Measurements from ENCODE around the gene MERTK.

The MERTK gene

DNA sequence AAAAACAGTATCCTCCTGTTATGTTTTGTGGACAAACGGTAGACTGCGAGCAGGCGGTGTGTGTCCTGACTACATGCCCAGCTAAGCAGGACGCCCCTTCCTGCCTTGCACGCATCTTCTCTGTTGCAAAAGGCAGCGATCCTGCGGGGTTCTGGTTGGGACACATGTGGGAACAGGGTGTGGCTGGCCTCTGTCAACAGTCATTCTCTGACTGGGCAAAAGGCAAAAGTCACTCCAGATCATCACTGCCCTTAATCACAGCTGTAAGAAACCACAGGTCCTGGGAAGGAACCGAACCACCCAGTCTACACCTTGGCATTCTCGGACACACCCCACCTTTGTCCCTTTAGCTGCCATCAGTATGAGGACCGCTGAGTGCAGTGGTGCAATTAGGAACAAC, 112.3 kb downstream of the MERTK start:
- TF ChIP-seq, protein P1, sequence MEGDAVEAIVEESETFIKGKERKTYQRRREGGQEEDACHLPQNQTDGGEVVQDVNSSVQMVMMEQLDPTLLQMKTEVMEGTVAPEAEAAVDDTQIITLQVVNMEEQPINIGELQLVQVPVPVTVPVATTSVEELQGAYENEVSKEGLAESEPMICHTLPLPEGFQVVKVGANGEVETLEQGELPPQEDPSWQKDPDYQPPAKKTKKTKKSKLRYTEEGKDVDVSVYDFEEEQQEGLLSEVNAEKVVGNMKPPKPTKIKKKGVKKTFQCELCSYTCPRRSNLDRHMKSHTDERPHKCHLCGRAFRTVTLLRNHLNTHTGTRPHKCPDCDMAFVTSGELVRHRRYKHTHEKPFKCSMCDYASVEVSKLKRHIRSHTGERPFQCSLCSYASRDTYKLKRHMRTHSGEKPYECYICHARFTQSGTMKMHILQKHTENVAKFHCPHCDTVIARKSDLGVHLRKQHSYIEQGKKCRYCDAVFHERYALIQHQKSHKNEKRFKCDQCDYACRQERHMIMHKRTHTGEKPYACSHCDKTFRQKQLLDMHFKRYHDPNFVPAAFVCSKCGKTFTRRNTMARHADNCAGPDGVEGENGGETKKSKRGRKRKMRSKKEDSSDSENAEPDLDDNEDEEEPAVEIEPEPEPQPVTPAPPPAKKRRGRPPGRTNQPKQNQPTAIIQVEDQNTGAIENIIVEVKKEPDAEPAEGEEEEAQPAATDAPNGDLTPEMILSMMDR (IDR thresholded peaks at IDR 0.05; ENCODE audit: control extremely low read depth, extremely low read depth, low read depth, missing control alignments), result no peak
- ChIA-PET CTCF (interaction anchor here (1.4 kb wide), 1 partner anchor 39 kb away, joined by 3 read pairs; no protein-coding TSS in a partner anchor), POLR2A (no interaction called here)
- DNase-seq (ENCODE audit: extremely low spot score), result no peak

DNA sequence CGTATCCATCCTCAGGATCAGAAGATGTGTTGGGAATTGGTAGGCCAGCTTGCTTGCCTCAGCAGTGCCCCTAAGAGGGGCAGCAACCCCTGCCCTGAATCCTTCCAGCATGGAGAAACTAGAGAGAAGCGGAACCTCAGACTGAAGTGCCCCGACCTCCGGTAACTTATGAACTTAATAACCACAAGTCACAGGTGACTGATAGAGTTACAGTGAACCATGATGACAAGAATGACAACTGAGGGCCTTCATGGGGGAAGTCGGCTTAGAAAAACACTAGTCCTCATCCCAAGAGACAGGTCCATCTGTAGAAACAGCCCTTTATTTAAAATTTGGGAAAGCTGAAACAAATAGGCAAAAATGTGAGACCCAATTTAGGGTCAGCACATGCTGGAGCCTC, 114.1 kb downstream of the MERTK start:
- ChIA-PET CTCF (no interaction called here), POLR2A (no interaction called here)
- TF ChIP-seq, protein P1 (IDR thresholded peaks at IDR 0.05; ENCODE audit: control extremely low read depth, extremely low read depth, low read depth, missing control alignments), result no peak
- no peak for DNase-seq (ENCODE audit: extremely low spot score)

- POLR2A ChIA-PET, result no interaction called here
- CTCF ChIA-PET, result no interaction called here
- TF ChIP-seq, protein P1 (IDR thresholded peaks at IDR 0.05; ENCODE audit: control extremely low read depth, extremely low read depth, low read depth, missing control alignments), result no peak
- DNase-seq (ENCODE audit: extremely low spot score), result no peak
Observed at GRCh38 chr2:112018846-112019245, 120.4 kb downstream of the MERTK start.

GRCh38 chr2:112019569-112019982, 121.2 kb downstream of the MERTK start:
- POLR2A ChIA-PET, result no interaction called here
- CTCF ChIA-PET, result no interaction called here
- no peak for DNase-seq (ENCODE audit: extremely low spot score)
- TF ChIP-seq, protein P1 (IDR thresholded peaks at IDR 0.05; ENCODE audit: control extremely low read depth, extremely low read depth, low read depth, missing control alignments), result no peak

GRCh38 chr2:112020561-112020960, 122.2 kb downstream of the MERTK start:
- TF ChIP-seq, protein P1 (IDR thresholded peaks at IDR 0.05; ENCODE audit: control extremely low read depth, extremely low read depth, low read depth, missing control alignments), result no peak
- no peak for DNase-seq (ENCODE audit: extremely low spot score)
- ChIA-PET CTCF (no interaction called here), POLR2A (no interaction called here)

DNA sequence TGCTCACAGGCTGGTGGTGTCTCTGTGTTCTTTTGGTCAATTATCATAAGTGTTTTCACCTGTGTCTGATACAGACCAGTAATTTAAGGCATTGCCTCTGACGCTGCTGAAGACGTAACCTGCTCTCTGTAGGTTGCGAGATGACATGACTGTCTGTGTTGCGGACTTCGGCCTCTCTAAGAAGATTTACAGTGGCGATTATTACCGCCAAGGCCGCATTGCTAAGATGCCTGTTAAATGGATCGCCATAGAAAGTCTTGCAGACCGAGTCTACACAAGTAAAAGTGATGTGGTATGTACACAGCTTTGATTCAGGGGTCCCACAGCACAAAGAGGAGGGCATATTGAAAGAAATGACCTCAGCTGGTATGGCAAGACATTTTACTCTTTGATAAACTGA, 122.9 kb downstream of the MERTK start:
- TF ChIP-seq, protein P1 (IDR thresholded peaks at IDR 0.05; ENCODE audit: control extremely low read depth, extremely low read depth, low read depth, missing control alignments), result no peak
- no peak for DNase-seq (ENCODE audit: extremely low spot score)
- CTCF ChIA-PET, result no interaction called here
- POLR2A ChIA-PET, result interaction anchor here (0.6 kb wide), 1 partner anchor 309 kb away, joined by 4 read pairs; no protein-coding TSS in a partner anchor

GRCh38 chr2:112021781-112022231, 123.4 kb downstream of the MERTK start:
- DNase-seq (ENCODE audit: extremely low spot score), result no peak
- ChIA-PET POLR2A (no interaction called here), CTCF (no interaction called here)
- TF ChIP-seq, protein P1 (IDR thresholded peaks at IDR 0.05; ENCODE audit: control extremely low read depth, extremely low read depth, low read depth, missing control alignments), result no peak
